Glomerular visceral epithelial cell (primary cell): Measurements from ENCODE around the gene AXL.
"Not testable (repeated sequence)": the region's sequence is repeated elsewhere in the genome, so short reads cannot be mapped to it uniquely, and the experiment has no call there.

Experiments
- DNase-seq: peaks from one replicate; pipeline ENCODE4 v3.0.0-alpha.2; 2016; ENCODE audit errors: extremely low spot score

Gene AXL

GRCh38 chr19:41276231-41276630 is 57.2 kb downstream of the AXL start:
- no peak for DNase-seq

- DNase-seq = no peak
Measured at GRCh38 chr19:41278478-41278877, 59.5 kb downstream of the AXL start.

GRCh38 chr19:41288673-41289530 is 69.9 kb downstream of the AXL start:
- no peak for DNase-seq

- DNase-seq = not testable (repeated sequence)
Measured at GRCh38 chr19:41289814-41290213, 70.8 kb downstream of the AXL start.

- DNase-seq = no peak
Measured at GRCh38 chr19:41294393-41294792, 75.4 kb downstream of the AXL start.

- DNase-seq = no peak
Measured at GRCh38 chr19:41295499-41295898, 76.5 kb downstream of the AXL start.

- peak; percentile 58 for DNase-seq
Measured at GRCh38 chr19:41296433-41296871, 77.4 kb downstream of the AXL start.

GRCh38 chr19:41297628-41298347 is 78.8 kb downstream of the AXL start:
- DNase-seq = no peak

- DNase-seq = peak; percentile 89
Measured at GRCh38 chr19:41298348-41298964, 79.4 kb downstream of the AXL start.

GRCh38 chr19:41299046-41299754 is 80.2 kb downstream of the AXL start:
- no peak for DNase-seq

GRCh38 chr19:41299755-41300089 is 80.7 kb downstream of the AXL start:
- DNase-seq = peak; percentile 70

- no peak for DNase-seq
Measured at GRCh38 chr19:41300555-41300954, 81.5 kb downstream of the AXL start.

- no peak for DNase-seq
Measured at GRCh38 chr19:41302624-41303351, 83.8 kb downstream of the AXL start.

GRCh38 chr19:41303954-41304353 is 84.9 kb downstream of the AXL start:
- DNase-seq = no peak

- no peak for DNase-seq
Measured at GRCh38 chr19:41304706-41305483, 85.9 kb downstream of the AXL start.

- DNase-seq = no peak
Measured at GRCh38 chr19:41305927-41306793, 87.1 kb downstream of the AXL start.

- DNase-seq = no peak
Measured at GRCh38 chr19:41307090-41307875, 88.3 kb downstream of the AXL start.

- no peak for DNase-seq
Measured at GRCh38 chr19:41307954-41308449, 89.0 kb downstream of the AXL start.
